Measurements from ENCODE around the gene IPPK. TPM values are rescaled to one million over a fixed set of nuclear protein-coding genes. Genes with fewer than 3 reads are reported as not detected.

The IPPK gene
- total RNA-seq, 1 experiment from 2014 or later: 15.4 TPM

- H3K4me1 ChIP-seq (ENCODE audit: control insufficient read depth in 1 of 2, insufficient read depth in 2 of 2, low read length in 2 of 2): peaks cover 0 to 9% of the 10 kb centered on the region in 2 experiments; a peak in 2 of 4 replicates
- no peaks in the 10 kb centered on the region; the same call in 1 of the 2 replicates for H3K79me2 ChIP-seq (ENCODE audit: insufficient read depth, low read length)
- H4K20me1 ChIP-seq (ENCODE audit: insufficient read depth): no peaks in the 10 kb centered on the region; the same call in 1 of the 2 replicates
- BruUV-seq (replicated peaks): no TSS peak
- no peak overlapping the region for H3K4me2 ChIP-seq (ENCODE audit: low read length)
- H3K9me3 ChIP-seq (ENCODE audit: control insufficient read depth in 1 of 2, insufficient read depth in 1 of 2, low read depth in 1 of 2, low read length in 2 of 2): no peaks in the 10 kb centered on the region
- ATAC-seq (no peak), DNase-seq (ENCODE audit: low read depth, low spot score) (no peak)
- POLR2A ChIA-PET: no interaction called here
- no peaks in the 10 kb centered on the region for H3K9me2 ChIP-seq (ENCODE audit: insufficient read depth)
- H2AFZ ChIP-seq (ENCODE audit: low read depth, low read length, poor library complexity, severe bottlenecking): no peak overlapping the region
- CTCF ChIA-PET: no interaction called here
- H3K27me3 ChIP-seq (ENCODE audit: insufficient read depth, low read length): no peaks in the 10 kb centered on the region
- H3K36me3 ChIP-seq (ENCODE audit: control insufficient read depth in 1 of 2, insufficient read depth in 2 of 2, low read length in 2 of 2): peaks cover 31 to 36% of the 10 kb centered on the region in 2 experiments; a peak in 3 of 4 replicates
- intact Hi-C loops (cut with micrococcal nuclease): no loop called here
- RAD21 ChIA-PET (ENCODE audit: low non-redundant PET in 1 of 2, low total read pairs in 2 of 2, uncharacterized antibody in 2 of 2, unreplicated experiment in 2 of 2): no interaction called here
- no peak overlapping the region for H3K9ac ChIP-seq (ENCODE audit: low read length)
- no peak overlapping the region for H3K27ac ChIP-seq (ENCODE audit: low read depth, low read length)
- no peak overlapping the region for H3K4me3 ChIP-seq (replicated peaks in 1 of 2; ENCODE audit: low read depth in 1 of 2, low read length in 2 of 2)
- TF ChIP-seq ZBTB33 (IDR thresholded peaks at IDR 0.05; ENCODE audit: extremely low read depth, insufficient replicate concordance, low read length) (no peak), REST (IDR thresholded peaks at IDR 0.05; ENCODE audit: low read depth) (no peak), SRF (IDR thresholded peaks at IDR 0.05; ENCODE audit: low read depth) (no peak), FOSL1 (IDR thresholded peaks at IDR 0.05; ENCODE audit: low read depth) (no peak), RAD21 (IDR thresholded peaks at IDR 0.05; ENCODE audit: low read depth) (no peak), ATF3 (IDR thresholded peaks at IDR 0.05) (no peak), CBX3 (IDR thresholded peaks at IDR 0.05; ENCODE audit: low read depth) (no peak), YY1 (IDR thresholded peaks at IDR 0.05; ENCODE audit: extremely low read depth, insufficient replicate concordance, low read depth, low read length) (no peak), ZFX (IDR thresholded peaks at IDR 0.05) (no peak), CTCF (IDR thresholded peaks at IDR 0.05 in 2 of 3, conservative IDR thresholded peaks at IDR 0.05 in 1 of 3; ENCODE audit: borderline replicate concordance in 1 of 3, insufficient read depth in 1 of 3, low read depth in 2 of 3, low read length in 2 of 3) (no peak), EZH2 (IDR thresholded peaks at IDR 0.05) (no peak), ZNF274 (IDR thresholded peaks at IDR 0.05; ENCODE audit: low read depth, low read length) (no peak)
These were observed 41.9 kb upstream of the IPPK start for GRCh38 chr9:92711844-92712243.

All from HCT116 (cell line).